ENCODE results near the gene NEMF. TPM values are rescaled to one million over a fixed set of nuclear protein-coding genes. Genes with fewer than 3 reads are reported as not detected.
"Not testable (repeated sequence)": the region's sequence is repeated elsewhere in the genome, so short reads cannot be mapped to it uniquely, and the experiment has no call there.

Gene NEMF
- polyA plus RNA-seq, 1 donor (not counting 4 experiments of a cell fraction or from before 2014, with no cell fraction given): 55.1 TPM

- dilution Hi-C loops (cut with MboI; ENCODE audit: extremely low pct_ligation_motif_present, low sequenced_read_pairs): no loop called here
- Histone ChIP-seq H4K20me1 (ENCODE audit: control insufficient read depth, extremely low read depth, insufficient read depth, low read length) (no peaks in the 10 kb centered on the region), H3K36me3 (ENCODE audit: control insufficient read depth in 2 of 2, extremely low read depth in 1 of 2, insufficient read depth in 2 of 2, low read length in 2 of 2) (peaks cover 22% of the 10 kb centered on the region in 2 experiments), H3K9ac (ENCODE audit: control insufficient read depth, extremely low read depth, insufficient read depth, low read length) (no peak overlapping the region), H3K27ac (ENCODE audit: control insufficient read depth, insufficient read depth, low read length) (no peak overlapping the region), H3K79me2 (ENCODE audit: control insufficient read depth, insufficient read depth, low read length) (no peaks in the 10 kb centered on the region), H2AFZ (ENCODE audit: control insufficient read depth, low read length) (no peak overlapping the region), H3K4me1 (ENCODE audit: control insufficient read depth, extremely low read depth, insufficient read depth, low read length) (no peaks in the 10 kb centered on the region), H3K9me1 (ENCODE audit: control insufficient read depth, extremely low read depth, insufficient read depth, low read length) (no peaks in the 10 kb centered on the region), H3K4me2 (ENCODE audit: control insufficient read depth, extremely low read depth, insufficient read depth, low read depth, low read length) (no peak overlapping the region), H3K4me3 (ENCODE audit: control insufficient read depth in 2 of 3, extremely low read depth in 1 of 3, insufficient read depth in 2 of 3, low read depth in 1 of 3, low read length in 3 of 3) (no peak overlapping the region), H3K27me3 (ENCODE audit: control insufficient read depth, extremely low read depth, insufficient read depth, low read length) (no peaks in the 10 kb centered on the region), H3K9me3 (ENCODE audit: control insufficient read depth, low read depth, low read length) (no peaks in the 10 kb centered on the region)
- FAIRE-seq: no peak
- TF ChIP-seq EZH2 (IDR thresholded peaks at IDR 0.05; ENCODE audit: low read length): no peak
- no peak for TF ChIP-seq CTCF (optimal IDR thresholded peaks at IDR 0.05 in 1 of 3, IDR thresholded peaks at IDR 0.05 in 1 of 3, conservative IDR thresholded peaks at IDR 0.05 in 1 of 3; ENCODE audit: extremely low read depth in 1 of 3, insufficient read depth in 2 of 3, low read length in 3 of 3)
- no peak for DNase-seq (ENCODE audit: low read depth, low spot score)
Measured at GRCh38 chr14:49786315-49786714, 66.3 kb downstream of the NEMF start.

- Histone ChIP-seq H3K27me3 (ENCODE audit: control insufficient read depth, extremely low read depth, insufficient read depth, low read length) (no peaks in the 10 kb centered on the region), H3K27ac (ENCODE audit: control insufficient read depth, insufficient read depth, low read length) (no peak overlapping the region), H3K4me3 (ENCODE audit: control insufficient read depth in 2 of 3, extremely low read depth in 1 of 3, insufficient read depth in 2 of 3, low read depth in 1 of 3, low read length in 3 of 3) (no peak overlapping the region), H3K9ac (ENCODE audit: control insufficient read depth, extremely low read depth, insufficient read depth, low read length) (no peak overlapping the region), H3K9me1 (ENCODE audit: control insufficient read depth, extremely low read depth, insufficient read depth, low read length) (no peaks in the 10 kb centered on the region), H3K79me2 (ENCODE audit: control insufficient read depth, insufficient read depth, low read length) (no peaks in the 10 kb centered on the region), H2AFZ (ENCODE audit: control insufficient read depth, low read length) (no peak overlapping the region), H3K4me1 (ENCODE audit: control insufficient read depth, extremely low read depth, insufficient read depth, low read length) (no peaks in the 10 kb centered on the region), H3K36me3 (ENCODE audit: control insufficient read depth in 2 of 2, extremely low read depth in 1 of 2, insufficient read depth in 2 of 2, low read length in 2 of 2) (peaks cover 12 to 19% of the 10 kb centered on the region in 2 experiments), H4K20me1 (ENCODE audit: control insufficient read depth, extremely low read depth, insufficient read depth, low read length) (no peaks in the 10 kb centered on the region), H3K9me3 (ENCODE audit: control insufficient read depth, low read depth, low read length) (no peaks in the 10 kb centered on the region), H3K4me2 (ENCODE audit: control insufficient read depth, extremely low read depth, insufficient read depth, low read depth, low read length) (no peak overlapping the region)
- FAIRE-seq: no peak
- DNase-seq (ENCODE audit: low read depth, low spot score): no peak
- dilution Hi-C loops (cut with MboI; ENCODE audit: extremely low pct_ligation_motif_present, low sequenced_read_pairs): no loop called here
- TF ChIP-seq CTCF (optimal IDR thresholded peaks at IDR 0.05 in 1 of 3, IDR thresholded peaks at IDR 0.05 in 1 of 3, conservative IDR thresholded peaks at IDR 0.05 in 1 of 3; ENCODE audit: extremely low read depth in 1 of 3, insufficient read depth in 2 of 3, low read length in 3 of 3) (no peak), EZH2 (IDR thresholded peaks at IDR 0.05; ENCODE audit: low read length) (no peak)
Measured at GRCh38 chr14:49783394-49784014, 69.1 kb downstream of the NEMF start.

- H2AFZ ChIP-seq (ENCODE audit: control insufficient read depth, low read length); FAIRE-seq; H3K27ac ChIP-seq (ENCODE audit: control insufficient read depth, insufficient read depth, low read length); H3K4me3 ChIP-seq (ENCODE audit: control insufficient read depth in 2 of 3, extremely low read depth in 1 of 3, insufficient read depth in 2 of 3, low read depth in 1 of 3, low read length in 3 of 3); DNase-seq (ENCODE audit: low read depth, low spot score); H3K4me1 ChIP-seq (ENCODE audit: control insufficient read depth, extremely low read depth, insufficient read depth, low read length); H3K4me2 ChIP-seq (ENCODE audit: control insufficient read depth, extremely low read depth, insufficient read depth, low read depth, low read length); H3K9me1 ChIP-seq (ENCODE audit: control insufficient read depth, extremely low read depth, insufficient read depth, low read length); H3K9ac ChIP-seq (ENCODE audit: control insufficient read depth, extremely low read depth, insufficient read depth, low read length); H4K20me1 ChIP-seq (ENCODE audit: control insufficient read depth, extremely low read depth, insufficient read depth, low read length); H3K79me2 ChIP-seq (ENCODE audit: control insufficient read depth, insufficient read depth, low read length); dilution Hi-C loops (cut with MboI; ENCODE audit: extremely low pct_ligation_motif_present, low sequenced_read_pairs); H3K27me3 ChIP-seq (ENCODE audit: control insufficient read depth, extremely low read depth, insufficient read depth, low read length); H3K9me3 ChIP-seq (ENCODE audit: control insufficient read depth, low read depth, low read length): not testable (repeated sequence)
- peaks cover 5 to 19% of the 10 kb centered on the region in 2 experiments for H3K36me3 ChIP-seq (ENCODE audit: control insufficient read depth in 2 of 2, extremely low read depth in 1 of 2, insufficient read depth in 2 of 2, low read length in 2 of 2)
Measured at GRCh38 chr14:49781040-49781439, 71.5 kb downstream of the NEMF start.

Data from keratinocyte (primary cell).